HK-2 (cell line): ENCODE data around the gene ASXL3.

ENCODE experiments used
- DNase-seq: peaks from one replicate; pipeline ENCODE4 v3.0.0-alpha.2; 2018; ENCODE audit not compliant: unreplicated experiment

Gene ASXL3

DNA sequence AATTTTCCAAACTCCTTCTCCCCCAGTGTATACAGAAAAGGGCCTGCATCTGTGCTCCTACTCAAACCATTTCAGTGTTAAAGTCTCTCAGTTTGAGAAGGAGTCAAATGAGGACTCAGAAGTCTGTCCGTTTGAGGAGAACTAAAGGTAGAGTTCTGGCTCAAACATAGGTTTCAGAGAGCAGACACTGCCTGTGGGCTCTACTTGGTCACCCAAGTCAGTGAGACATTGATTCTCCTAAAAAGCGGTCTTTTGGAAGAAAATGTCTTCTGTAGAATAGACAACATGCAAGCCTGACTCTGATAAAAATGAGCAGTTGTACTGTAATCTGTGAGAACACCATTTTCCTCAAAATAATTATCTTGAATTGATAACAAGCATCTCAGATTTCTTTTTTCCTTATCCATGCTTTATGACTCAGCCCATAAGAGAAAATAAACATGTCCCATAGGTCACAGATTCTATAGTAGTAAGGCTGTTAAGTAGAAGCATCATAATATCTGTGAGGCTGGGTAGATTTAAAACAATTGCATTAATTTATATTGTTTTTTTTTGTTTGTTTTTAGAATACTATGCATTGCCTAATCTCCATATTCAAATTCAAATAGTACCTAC, 82.8 kb downstream of the ASXL3 start:
- no peak for DNase-seq

DNA sequence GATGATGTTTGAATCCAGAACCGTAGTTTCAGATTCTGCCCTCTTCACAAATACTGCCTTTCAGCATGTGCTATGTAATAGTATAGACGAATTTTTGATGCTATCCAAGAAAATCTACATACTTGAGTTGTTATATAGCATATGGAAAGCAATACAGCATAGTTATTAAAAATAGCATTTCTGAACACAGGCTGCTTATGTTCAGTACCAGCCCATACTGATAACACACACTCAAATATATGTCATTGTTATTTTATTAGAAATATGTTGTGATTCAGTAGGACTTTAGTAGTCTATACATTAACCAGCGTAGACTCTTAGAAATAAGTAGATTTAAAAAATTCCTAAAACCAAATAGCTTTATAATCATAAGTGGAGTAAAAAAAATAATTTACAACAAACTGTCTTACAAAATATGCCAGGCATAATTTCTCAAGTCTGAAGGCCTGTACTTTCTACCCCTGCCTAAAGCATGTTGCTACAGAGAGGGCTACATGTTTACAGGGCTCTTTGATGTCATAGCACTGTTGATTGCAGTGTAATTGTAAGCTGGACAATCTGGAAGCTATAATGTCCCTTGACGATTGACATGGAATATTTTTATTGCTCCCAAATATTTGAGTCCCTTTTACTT, 86.3 kb downstream of the ASXL3 start:
- DNase-seq, result no peak

DNA sequence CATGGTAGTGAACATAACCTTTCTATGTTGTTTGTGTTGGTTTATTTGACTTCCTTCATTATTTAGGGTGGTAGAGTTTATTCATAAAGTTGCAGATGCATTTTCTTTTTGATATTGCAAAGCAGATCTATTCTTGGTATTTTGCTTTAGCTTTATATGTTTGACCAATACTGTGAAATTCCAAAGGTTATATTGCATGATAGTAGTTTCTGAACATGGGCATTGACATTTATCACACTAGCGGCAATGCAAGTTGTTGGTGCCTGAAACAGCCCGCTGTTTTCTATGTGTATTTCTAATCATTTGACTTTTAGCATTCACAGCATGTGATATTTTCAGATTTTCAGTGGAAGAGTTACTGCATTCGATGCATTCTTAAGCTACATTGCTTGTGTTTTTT, 87.2 kb downstream of the ASXL3 start:
- DNase-seq, result no peak

DNA sequence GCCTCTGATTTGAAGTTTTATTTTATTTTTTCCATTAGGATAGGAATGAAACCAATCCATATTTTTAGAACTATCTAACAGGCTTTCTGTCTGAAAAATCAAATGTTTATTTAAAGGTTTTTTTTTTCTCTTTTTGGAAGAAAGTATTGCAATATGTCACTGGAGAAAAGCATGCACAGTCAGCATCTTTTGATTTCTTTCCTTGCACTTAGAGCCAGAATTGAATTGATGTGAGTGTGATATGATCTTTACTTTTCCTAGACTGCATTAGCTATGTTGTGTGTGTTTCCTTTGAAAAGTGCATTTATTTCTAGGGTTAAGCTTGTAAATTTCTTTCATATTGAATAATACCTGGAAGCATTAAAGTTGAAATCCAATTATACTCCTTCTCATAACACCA, 87.6 kb downstream of the ASXL3 start:
- DNase-seq, result no peak

DNA sequence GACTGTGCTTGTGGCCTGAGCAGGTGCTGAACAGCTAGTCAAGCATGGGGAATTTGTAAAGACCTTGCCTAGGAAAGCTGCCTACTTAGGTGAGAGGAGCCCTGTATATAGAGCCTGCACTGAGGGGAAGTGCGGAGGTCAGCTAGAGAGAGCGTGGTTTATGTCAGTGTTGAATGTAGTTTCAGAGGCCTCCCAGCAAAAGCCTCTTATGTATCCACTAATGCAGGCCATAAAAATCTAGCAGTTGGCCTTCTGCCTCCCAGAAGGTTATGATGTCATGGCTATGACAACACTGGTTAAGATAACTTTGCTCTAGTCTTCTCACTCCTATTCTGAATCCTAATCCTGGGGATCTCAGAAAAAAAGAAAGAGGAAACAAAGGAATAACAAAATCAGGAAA, 88.9 kb downstream of the ASXL3 start:
- DNase-seq, result no peak

DNA sequence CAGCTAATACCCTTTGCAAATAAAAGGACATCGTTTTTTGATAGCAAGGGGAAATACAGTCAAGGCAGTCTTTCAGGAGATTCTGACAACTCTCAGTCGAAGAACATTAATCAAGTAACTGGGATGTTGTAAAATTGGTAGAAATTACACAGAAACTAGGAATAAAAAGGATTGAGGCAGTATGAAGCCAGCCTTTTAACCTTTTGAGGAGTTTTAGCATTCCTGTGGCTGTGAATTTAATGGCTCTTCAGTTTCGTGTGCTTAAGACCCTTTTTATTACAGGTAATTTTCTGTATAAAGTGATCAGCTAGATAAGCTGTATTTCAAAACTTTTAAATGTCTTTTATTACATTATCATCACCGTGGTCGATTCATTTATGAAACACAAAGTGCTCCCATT, 91.6 kb downstream of the ASXL3 start:
- no peak for DNase-seq

DNA sequence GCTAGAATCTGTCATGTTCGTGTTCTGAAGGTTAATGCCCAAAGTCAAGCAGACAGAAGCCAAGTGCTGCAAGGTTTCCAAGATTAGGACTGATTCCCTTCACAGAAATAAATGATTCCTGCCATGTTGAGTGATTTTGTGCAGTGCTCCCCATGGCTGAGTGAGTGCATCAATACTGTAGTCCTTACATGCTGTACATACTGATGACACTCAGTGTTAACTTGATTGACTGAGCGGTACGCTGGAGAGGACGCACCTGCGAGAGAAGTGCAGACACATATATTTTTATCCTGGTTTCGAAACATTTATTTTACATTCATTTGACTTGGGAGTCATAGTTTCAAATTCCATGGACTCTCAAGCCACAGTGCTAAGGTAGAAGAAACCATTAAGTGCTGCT, 92.0 kb downstream of the ASXL3 start:
- no peak for DNase-seq

DNA sequence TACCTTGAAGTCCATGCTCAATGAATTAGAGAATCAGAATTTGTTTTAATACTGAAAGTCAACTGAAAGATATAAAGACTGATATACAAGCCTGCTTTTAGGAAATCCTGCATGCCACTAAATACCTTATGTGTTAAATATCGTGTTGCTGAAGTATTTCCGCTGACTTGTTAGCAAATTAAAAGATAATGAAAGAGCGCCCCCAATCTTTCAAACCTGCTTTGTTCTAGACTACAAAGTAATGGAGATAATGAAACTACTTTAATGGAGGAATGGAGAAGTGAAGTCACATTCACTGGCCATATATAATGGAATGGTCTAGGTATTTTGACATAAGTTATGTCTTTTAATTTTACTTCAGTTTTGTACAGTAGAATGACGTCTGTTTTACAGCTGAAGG, 95.7 kb downstream of the ASXL3 start:
- DNase-seq, result no peak

DNA sequence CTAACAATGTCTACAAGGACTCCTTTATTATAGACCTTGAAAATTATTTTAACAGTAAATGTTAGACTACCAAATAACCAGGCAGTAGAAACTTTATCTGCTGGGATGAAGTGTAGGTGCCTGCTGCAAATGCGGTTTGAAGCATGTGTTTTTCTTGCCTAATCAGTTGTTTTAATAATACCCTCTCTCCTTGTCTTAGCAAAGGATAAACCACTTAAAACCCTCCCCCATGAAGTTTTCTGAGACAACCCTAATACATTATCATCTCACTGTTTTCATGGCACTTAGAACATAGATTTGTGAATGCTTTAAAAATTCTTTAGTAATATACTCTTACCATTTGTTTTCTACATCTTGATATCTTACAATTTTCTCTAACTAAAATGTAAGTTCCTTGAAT, 98.6 kb downstream of the ASXL3 start:
- no peak for DNase-seq

DNA sequence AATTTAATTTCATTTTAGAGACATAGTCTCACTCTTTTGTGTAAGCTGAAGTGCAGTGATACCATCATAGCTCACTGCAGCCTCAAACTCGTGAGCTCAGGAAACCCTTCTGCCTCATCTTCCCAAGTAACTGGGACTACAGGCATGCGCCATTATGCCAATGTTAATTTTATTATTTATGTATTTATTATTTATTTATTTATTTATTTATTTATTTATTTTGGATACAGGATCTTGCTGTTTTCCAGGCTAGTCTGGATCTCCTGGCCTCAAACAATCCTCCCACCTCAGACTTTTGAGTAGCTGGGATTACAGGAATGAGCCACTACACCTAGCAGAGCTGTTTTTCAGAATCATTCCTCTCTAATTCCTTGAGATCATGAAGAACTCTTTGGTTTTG, 99.9 kb downstream of the ASXL3 start:
- no peak for DNase-seq

DNA sequence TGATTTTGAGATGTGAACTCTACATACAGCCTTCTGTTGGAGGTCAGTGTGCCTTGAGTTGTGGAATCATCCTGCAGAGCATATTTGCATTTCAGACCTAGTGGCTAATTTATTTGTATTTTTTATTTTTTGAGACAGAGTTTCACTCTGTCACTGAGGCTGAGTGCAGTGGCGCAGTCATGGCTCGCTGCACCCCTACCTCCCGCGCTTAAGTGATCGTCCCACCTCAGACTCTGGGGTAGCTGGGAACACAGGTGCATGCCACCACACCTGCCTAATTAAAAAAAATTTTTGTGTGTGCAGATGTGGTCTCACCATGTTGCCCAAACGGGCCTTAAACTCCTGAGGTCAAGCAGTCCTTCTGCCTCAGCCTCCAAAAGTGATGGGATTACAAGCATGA, 104.4 kb downstream of the ASXL3 start:
- no peak for DNase-seq

DNA sequence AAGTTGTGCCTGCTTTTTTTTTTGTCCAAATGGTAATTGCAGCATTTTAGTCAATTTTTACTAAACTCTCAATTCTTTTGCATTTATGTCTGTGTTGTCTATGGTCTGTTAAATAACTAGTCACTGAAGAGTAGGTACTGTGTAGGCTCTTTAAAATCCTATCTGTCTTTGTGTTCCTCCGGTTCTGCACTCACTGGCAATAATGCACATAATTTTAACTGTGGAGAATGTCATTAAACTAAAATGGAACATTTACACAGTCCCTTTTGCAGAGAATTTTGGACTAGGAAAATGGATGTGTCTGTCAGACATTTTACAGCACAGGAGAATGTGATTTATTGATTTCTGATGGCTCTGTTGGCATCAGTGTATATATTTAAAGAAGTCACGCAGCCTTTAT, 116.6 kb downstream of the ASXL3 start:
- DNase-seq, result no peak

DNA sequence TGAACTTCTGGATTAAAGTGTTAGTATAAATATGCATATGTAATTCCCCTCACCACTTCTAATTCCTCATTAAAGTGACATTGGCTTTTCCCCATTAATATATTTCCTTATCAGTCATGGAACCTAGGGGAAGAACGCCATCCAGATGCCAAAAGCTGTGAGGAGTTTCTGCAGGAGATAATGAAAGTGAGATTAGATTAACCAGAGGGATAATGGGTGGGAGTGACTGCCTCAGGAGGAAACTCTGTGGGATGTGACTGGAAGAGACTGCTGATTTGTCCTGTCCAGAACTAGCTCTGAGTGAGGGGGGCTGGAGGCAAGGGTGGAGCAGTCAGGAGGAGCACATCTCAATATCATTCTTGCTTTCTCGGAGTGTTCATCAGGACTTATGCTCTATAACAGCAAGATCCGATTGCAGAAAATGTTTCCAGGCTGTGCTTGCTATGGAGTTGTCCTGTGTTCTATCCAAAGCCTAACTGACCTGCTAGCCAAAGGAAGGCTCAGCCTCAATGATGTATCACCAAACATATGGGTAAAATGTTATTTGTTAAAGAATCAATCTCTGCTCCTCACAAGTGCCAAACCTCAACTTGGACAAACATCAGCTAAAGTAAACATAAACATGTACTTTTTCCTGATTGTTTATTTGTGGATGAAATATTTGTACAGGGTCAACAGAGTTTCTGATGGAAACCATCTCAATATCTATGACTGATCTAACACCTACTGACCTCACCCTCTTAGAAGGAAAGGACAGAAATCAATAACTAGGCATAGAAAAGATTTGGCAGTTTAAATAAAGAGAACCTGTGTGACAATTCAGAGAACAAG, 118.5 kb downstream of the ASXL3 start:
- no peak for DNase-seq

DNA sequence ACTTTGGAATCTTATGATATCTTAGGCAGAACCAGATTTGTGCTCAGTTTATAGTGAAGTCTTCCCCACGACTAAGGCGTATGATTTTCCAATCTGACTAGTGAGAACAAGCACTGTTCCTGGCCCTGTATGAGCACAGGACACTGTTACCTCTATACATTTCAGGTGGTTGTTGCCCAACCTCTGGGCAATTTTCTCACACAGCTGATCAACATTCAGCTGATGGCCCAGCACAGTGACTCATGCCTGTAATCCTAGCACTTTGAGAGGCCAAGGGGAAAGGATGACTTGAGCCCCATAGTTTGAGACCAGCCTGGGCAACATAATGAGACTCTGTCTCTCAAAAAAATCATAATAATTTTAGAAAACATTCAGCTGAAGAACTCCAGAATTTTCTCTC, 119.5 kb downstream of the ASXL3 start:
- no peak for DNase-seq

DNA sequence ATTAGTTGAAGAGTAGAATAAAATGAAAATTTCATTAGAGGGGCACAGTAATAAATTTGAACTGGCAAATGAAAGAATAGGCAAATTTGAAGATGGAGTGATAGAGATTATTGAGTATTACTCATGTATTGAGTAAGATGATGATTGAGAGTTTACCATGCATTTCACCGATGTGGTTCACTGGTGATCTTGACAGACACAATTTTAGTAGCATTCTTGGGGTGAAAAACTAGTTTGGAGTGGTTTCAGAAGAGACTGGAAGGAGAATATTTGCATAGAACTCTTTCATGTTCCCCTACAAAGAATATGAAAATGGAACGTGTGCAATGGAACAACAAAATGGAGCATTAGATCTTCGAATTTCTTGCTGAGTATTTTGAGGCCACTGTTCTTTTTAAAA, 121.4 kb downstream of the ASXL3 start:
- no peak for DNase-seq

DNA sequence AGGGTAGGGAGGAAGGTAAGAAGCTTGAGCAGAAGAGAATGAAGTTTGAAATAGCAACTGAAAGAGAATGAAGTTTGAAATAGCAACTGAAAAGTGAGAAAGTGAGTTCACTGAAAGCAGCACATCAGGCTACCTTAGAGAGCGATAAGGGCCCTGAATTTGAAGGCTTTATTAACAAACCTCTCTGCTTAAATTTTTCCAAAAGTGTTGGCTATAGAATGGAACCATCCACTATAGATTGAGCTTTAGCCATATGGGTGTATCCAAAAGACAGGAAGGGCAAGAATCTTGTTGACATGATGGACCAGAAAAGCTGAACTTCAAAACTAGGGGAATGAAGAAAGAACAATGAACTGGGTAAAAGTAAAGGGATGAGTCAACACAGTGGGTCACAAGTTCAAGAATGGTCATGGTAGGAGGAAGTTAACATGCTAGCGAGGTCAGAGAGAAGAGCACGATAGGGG, 122.5 kb downstream of the ASXL3 start:
- DNase-seq, result no peak

DNA sequence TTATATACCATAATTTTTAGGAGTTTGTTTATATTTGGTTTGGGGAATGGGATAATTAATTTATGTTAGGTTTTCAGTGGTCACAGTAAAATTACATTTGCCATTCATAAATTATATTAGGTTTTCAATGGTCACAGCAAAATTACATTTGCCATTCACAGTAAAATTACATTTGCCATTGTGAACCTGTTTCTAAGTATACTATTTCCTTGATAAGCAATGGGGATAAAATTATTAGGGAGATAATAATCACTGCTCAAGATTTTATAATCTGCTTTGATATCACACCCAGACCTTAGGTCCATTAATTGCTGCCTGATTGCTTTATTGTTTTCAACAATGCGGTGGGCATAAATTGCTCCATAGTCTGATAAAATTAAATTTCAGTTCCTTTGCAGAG, 124.6 kb downstream of the ASXL3 start:
- no peak for DNase-seq

DNA sequence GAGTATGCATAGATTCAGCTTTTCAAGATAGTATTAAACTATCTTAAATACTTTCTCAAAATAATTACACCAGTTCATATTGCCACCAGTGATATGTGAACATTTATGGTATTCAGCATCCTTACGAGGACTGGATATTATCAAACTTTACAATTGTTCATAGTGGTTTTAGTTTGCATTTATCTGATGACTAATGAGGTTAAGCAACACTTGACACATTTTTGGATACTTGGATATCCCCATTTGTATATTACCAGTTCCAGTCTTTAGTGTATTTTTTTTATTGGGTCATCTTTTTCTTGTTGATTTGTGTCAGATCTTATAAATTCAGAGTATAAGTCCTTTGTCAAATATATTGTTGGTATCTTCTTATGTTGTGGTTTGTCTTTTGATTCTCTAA, 128.4 kb downstream of the ASXL3 start:
- DNase-seq, result no peak

DNA sequence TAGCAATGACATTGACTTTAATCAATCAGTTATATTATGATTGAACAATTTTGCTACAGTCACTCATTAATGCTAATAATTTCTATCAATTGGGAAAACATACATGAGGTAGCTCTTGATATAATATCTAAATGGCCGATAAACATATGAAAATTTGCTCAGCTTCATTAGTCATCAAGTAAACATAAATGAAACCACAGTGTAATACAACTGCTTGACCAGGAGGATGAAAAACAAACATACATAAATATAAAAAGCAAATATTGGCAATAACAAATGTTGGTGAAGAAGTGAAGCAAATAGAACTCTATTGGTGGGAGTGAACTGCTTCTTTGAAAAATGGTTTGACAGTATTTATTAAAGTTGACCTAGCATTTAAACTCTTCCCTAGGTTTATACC, 130.9 kb downstream of the ASXL3 start:
- no peak for DNase-seq

DNA sequence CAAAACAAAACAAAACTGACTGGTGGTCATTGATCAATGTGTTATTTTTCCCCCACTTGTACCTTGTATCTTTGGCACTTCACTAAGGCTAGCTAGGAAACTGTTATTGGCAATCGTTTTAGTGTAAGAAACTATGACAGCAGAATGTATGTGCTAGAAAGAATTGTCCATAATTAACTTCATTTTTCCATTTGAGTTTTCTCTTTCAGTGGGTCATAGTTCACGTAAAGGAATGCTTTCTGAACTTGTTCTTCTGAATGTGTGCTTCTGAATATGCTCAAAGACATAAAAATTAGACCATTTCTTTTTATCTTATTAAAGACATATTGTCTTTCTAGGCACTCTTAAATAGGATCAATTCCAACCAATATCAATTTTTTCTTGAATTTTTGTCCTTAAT, 132.2 kb downstream of the ASXL3 start:
- DNase-seq, result no peak

DNA sequence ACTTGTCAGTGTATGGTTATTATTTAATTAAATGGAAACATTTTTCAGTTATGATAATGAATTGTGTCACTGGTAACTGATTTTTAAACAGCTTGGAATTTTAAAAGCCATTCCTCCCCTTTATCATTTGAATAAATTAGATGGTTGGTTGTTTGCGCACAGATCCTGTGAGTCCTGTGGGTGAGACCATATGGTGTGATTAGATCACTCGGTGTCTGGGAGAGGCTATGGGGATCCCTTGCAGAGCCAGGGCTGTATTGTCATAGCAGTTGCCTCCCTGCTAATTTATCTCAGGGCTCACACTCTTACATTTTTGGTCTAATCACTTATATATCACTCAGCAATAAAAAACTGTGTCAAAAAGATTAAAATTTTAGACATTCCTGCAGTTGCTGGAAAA, 133.5 kb downstream of the ASXL3 start:
- no peak for DNase-seq

DNA sequence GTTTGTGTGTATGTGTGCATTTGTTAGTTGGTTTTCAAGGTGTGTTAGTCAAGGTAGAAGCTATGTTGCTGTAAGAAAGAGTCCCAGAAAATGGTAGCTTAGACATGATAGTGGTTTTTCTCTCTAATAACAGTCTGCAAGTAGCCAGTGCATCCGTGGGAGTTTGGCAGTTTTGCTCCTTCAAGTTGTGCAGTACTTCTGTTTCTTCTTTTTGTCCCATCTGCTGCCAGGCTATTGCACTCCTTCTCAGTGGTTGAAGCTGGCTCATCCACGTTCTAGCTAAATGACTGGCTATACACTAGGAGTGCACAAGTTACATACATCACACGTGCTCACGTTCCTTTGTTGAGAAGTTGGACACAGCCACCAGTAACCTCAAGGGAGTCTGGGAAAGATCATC, 134.7 kb downstream of the ASXL3 start:
- no peak for DNase-seq

DNA sequence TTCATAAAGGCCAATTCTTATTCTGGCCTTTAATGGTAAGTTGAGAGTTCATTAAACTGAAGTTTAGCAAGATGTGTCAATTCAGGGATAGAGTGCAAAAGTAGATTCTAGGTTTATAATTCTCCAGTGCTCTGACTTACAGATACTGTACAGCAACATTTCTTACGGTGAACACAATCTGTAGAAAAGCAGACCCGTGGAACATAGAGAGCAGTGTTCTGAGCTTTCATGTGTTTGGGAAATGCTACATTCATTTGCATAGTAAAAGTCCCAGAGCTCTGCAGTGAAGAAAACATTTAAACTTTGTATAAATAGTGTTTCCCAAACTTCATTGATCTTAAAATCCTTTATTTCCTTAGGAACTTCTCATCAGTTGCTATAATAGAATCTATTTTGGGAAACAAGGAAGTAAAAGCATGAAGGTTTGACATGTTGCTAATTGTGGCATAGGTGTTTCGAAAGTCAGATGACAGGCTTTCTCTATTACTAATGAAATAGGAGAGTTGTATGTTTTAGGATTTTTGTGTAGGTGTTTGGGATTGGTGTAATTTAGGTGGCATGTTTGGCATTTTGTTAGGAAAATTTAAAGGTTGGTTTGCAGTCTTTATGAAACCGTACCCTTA, 138.2 kb downstream of the ASXL3 start:
- DNase-seq, result no peak
